NCI-H510A treated with DMSO at 0.1 percent for 48 hours (cell line): ENCODE measurements around the gene ASTN1.

Source experiments
- DNase-seq: peaks from one replicate; lab custom pipeline; 2025; lab: John Stamatoyannopoulos, UW

The ASTN1 gene

GRCh38 chr1:177043597-177043996 is 120.9 kb downstream of the ASTN1 start:
- DNase-seq: no peak

GRCh38 chr1:177035586-177035985 is 128.9 kb downstream of the ASTN1 start:
- no peak for DNase-seq

- no peak for DNase-seq
Measured at GRCh38 chr1:177033628-177034027, 130.9 kb downstream of the ASTN1 start.

GRCh38 chr1:177032434-177032833 is 132.1 kb downstream of the ASTN1 start:
- DNase-seq: peak; percentile 85

GRCh38 chr1:177024623-177025022 is 139.9 kb downstream of the ASTN1 start:
- no peak for DNase-seq

- DNase-seq: no peak
Measured at GRCh38 chr1:177023726-177024125, 140.8 kb downstream of the ASTN1 start.

GRCh38 chr1:177023249-177023648 is 141.3 kb downstream of the ASTN1 start:
- no peak for DNase-seq

- DNase-seq: no peak
Measured at GRCh38 chr1:177021687-177022086, 142.8 kb downstream of the ASTN1 start.

GRCh38 chr1:177020851-177021589 is 143.5 kb downstream of the ASTN1 start:
- no peak for DNase-seq

GRCh38 chr1:177017287-177017852 is 147.1 kb downstream of the ASTN1 start:
- DNase-seq: no peak

- no peak for DNase-seq
Measured at GRCh38 chr1:177014325-177014724, 150.2 kb downstream of the ASTN1 start.

GRCh38 chr1:177012342-177012925 is 152.1 kb downstream of the ASTN1 start:
- no peak for DNase-seq

- no peak for DNase-seq
Measured at GRCh38 chr1:177011508-177011907, 153.0 kb downstream of the ASTN1 start.

- no peak for DNase-seq
Measured at GRCh38 chr1:177010211-177010825, 154.2 kb downstream of the ASTN1 start.

- DNase-seq: no peak
Measured at GRCh38 chr1:177008653-177009052, 155.9 kb downstream of the ASTN1 start.

GRCh38 chr1:177007437-177008161 is 156.9 kb downstream of the ASTN1 start:
- no peak for DNase-seq

- DNase-seq: no peak
Measured at GRCh38 chr1:177002891-177003290, 161.6 kb downstream of the ASTN1 start.

GRCh38 chr1:177001556-177001955 is 163.0 kb downstream of the ASTN1 start:
- DNase-seq: no peak

- DNase-seq: no peak
Measured at GRCh38 chr1:176998183-176998795, 166.2 kb downstream of the ASTN1 start.

GRCh38 chr1:176996456-176997090 is 167.9 kb downstream of the ASTN1 start:
- DNase-seq: no peak

GRCh38 chr1:176994931-176995596 is 169.4 kb downstream of the ASTN1 start:
- DNase-seq: no peak
